Hepatocyte (in vitro differentiated cells): ENCODE results near the gene SLC2A13.

Experiments
- CTCF ChIP-seq: fragments of 200-600 bp; sonication (generic); IDR thresholded peaks from 2 replicates; pipeline ENCODE4 v1.5.1; 2016; ENCODE audit warnings: antibody characterized with exemption, mild to moderate bottlenecking; ENCODE audit not compliant: poor library complexity
- EZH2 ChIP-seq: fragments of 200-600 bp; sonication (generic); IDR thresholded peaks from 2 replicates; pipeline ENCODE4 v1.6.1; 2016; ENCODE audit warnings: antibody characterized with exemption, mild to moderate bottlenecking, borderline replicate concordance
- EZH2phosphoT487 ChIP-seq: fragments of 200-600 bp; sonication (generic); IDR thresholded peaks from one replicate; pipeline ENCODE4 v1.6.1; 2018; ENCODE audit warnings: antibody characterized with exemption, mild to moderate bottlenecking, low read depth, moderate library complexity; ENCODE audit not compliant: unreplicated experiment, severe bottlenecking

GRCh38 chr12:39846971-39847650, 258.8 kb downstream of the SLC2A13 start:
- TF ChIP-seq CTCF (no peak), EZH2 (no peak), EZH2phosphoT487 (no peak)
